ENCODE data around the gene GBX1.

DNA sequence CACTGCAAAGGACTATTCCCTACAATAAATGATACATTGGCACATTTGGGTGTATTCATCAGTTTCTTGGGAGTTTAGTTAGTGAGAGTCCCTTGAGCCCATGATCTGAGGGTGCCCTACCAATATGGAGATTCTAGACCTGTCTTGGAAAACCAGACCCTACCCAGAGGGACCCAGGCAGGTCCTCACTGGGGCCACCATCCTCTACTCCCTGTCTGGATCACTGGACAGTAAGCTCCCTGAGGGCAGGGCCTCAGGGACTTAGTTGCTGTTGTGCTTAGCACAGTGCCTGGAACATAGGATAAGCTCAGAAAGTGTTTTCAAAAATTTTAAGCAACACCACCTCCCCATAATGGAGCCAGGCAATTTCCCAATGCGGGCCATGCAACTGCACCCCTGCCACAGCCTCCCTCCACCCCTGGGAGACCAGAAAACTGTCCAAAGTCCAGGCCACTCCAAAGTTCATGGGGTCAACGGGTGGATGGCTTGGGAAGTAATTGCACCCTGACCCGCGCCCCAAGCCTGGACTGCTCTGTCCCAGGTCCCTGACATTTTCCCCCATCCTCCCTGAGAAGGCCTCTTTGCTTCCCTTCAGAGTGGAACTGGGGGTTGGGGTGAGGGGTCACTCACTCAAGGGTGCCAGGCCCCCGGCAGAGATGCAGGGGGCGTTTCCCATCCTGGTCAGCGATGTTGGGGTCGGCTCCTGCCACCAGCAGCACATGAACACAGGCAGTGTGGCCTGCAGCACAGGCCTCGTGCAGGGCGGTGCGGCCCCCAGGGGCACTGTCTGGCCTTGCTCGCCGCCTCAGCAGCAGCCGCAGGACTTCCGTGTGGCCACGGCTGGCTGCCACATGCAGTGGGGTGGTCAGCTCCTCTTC is 18.5 kb upstream of the GBX1 start:
- TF ChIP-seq POLR2AphosphoS5 (IDR thresholded peaks at IDR 0.05; ENCODE audit: low read depth, low read length) = no peak
- no peak for TF ChIP-seq POLR2A (IDR thresholded peaks at IDR 0.05; ENCODE audit: low read depth, low read length)
- TF ChIP-seq TAF1 (IDR thresholded peaks at IDR 0.05; ENCODE audit: low read depth, low read length) = no peak
- no peak for TF ChIP-seq POU2F2 (IDR thresholded peaks at IDR 0.05; ENCODE audit: low read depth, low read length)
- TF ChIP-seq PAX5 (IDR thresholded peaks at IDR 0.05; ENCODE audit: insufficient read depth, low read length, severe bottlenecking) = no peak

Data from GM12891 (cell line).